HG02763 (cell line): ENCODE results near the gene RFX7.

ENCODE experiments used
- ATAC-seq: cut with Tn5 transposase; IDR thresholded peaks from one replicate; pipeline ENCODE4 v1.9.1; 2021; ENCODE audit warnings: mild to moderate bottlenecking, moderate library complexity; ENCODE audit not compliant: unreplicated experiment

RFX7 gene

GRCh38 chr15:56052395-56053045, 191.2 kb downstream of the RFX7 start:
- peak; percentile 63 for ATAC-seq

GRCh38 chr15:56051676-56052075, 192.0 kb downstream of the RFX7 start:
- ATAC-seq, result no peak

GRCh38 chr15:56049577-56049976, 194.1 kb downstream of the RFX7 start:
- ATAC-seq, result no peak

GRCh38 chr15:56047354-56047753, 196.3 kb downstream of the RFX7 start:
- no peak for ATAC-seq

DNA sequence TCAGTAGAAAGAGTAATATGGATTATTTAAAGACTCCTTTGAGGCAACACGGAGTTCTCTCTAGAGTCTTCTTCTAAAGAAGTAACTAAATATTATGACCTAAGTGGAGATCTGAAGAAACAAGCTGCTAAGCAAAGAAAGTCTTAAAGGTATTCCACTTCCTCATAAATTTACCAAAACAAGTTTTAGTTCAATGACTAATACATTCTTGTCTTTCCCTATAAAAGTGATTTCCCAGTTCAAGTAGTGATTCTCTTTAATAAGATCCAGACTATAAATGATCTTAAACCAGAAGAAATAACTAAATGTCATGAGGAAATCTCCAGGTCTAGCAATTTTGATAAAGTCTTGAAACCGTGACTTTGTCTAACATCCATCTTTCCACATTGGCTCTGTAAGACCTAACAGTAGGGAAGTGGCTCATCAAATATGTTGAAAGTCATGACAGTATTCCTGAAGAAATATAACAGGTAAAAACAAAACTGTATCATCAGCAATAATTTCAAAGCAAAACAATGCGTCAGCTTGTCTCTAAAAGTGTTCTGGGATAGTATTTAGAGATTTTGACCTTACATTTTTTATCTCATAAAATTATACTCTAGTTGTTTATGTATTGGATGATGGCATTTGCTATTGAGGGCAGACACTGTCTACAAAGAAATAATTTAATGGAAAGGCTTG, 198.5 kb downstream of the RFX7 start:
- no peak for ATAC-seq

DNA sequence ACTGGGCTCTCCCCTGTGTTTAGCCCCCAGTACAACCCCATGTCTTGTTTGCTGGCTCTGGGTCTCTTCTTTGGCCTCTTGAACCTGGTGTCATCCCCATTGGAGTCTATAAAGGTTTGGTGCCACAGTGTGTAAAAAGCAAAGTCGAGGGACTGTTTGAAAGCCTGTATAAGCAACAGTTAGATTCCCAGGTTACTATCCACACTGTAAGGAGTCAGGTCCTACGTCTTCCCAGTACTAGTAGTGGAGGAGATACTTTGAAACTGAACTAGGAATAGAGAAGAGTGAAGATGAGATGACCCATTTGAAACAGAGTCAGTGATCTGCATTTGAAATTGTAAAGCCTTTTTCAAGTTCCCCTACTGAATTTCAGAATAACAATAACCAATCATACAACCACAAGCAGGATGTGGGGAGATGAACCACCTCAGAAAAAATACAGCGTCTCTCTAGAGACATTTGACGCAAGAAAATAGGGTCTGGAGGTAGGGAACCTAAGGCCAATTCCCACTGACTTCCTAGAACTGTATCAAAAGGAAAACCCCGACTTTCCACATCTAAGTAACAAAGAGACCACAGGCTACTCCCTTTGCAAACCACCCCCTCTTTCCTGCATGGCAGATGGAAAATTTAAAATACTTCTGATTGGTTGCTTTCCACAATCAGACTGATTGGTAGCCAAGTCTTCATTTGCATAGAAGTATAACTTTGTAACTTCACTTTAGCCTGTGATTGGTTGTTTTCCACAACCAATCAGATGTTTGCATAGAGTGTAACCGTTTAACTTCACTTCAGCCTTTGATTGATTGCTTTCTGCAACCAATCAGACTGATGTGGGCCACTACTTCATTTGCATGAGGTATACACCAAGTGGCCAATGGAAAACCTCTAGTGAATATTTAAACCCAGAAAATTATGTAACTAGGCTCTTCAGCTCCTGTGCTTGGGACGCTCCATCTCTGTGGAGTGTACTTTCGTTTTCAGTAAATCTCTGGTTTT, 200.4 kb downstream of the RFX7 start:
- ATAC-seq, result no peak

- no peak for ATAC-seq
Observed at GRCh38 chr15:56042498-56042897, 201.2 kb downstream of the RFX7 start.

DNA sequence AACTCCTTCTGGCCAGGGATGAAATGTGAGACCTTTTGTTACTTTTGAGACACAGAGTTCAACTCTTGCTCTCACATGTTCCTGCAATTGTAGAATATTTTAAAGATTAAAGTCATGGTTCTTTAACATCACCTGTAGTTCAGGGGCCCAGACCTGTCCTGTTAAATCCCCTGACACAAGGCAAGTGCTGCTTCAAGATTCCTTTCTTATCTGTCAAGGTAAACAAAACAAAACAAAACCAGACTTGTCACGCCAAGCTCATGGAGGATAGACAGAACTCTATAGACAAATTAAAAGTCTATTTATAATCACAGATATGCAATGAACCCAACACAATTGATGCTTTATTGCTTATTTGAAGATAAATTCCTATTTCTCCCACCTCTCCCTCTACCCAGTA, 201.6 kb downstream of the RFX7 start:
- ATAC-seq, result no peak

DNA sequence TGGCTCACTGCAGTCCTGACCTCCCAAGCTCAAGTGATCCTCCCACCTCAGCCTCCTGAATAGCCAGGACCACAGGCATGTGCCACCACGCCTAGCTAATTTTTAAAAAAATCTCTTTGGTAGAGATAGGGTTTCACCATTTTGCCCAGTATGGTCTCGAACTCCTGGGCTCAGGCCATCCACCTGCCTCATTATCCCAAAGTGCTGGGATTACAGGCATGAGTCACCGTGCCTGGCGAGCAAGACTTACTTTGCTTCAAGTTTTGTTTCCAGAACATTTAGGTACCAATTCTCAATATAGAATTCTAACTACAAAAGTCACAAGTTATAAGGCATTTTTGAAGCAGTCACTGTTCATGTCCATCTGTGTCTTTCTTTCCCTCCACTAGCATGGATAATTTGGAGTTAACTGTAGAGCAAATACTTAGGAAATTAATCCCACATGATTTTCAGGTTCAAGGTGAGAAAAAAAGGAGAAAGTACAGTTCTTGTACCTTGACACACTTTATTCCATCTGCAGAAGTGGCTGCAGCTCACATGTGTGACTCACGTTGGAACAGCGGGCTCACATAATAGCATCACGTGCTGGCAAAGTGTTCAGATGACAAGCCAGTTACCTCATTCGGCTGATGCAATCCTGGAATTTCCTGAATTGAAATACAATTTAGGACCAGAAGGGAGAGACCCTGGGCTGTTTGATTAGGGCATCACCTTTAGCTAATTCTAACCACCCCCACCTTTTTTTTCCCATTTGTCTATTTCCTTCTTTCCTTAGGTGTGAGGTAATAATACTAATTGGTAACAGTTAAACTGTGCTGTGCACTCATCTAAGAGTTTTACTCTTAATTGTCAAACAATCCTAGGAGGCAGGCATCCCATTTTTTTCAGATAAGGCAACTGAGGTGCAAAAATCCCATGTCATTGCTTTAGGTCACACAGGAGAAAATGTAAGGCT, 203.3 kb downstream of the RFX7 start:
- no peak for ATAC-seq

DNA sequence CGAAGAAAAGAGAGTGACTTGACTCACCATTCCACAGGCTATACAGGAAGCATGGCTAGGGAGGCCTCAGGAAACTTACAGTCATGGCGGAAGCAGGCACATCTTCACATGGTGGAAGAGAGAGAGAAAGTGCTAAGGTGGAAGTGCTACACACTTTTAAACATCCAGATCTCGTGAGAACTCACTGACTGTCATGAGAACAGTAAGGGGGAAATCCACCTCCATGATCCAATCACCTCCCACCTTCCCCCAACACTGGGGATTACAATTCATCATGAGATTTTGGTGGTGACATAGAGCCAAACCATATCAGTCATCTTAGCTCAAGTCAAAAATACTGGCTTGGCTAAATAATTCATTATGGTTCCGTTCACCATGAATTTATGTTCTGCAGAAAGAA, 205.0 kb downstream of the RFX7 start:
- no peak for ATAC-seq

GRCh38 chr15:56038015-56038414, 205.7 kb downstream of the RFX7 start:
- ATAC-seq, result no peak
